HCT116 (cell line): ENCODE data around the gene UNC45A. TPM values are rescaled to one million over a fixed set of nuclear protein-coding genes. Genes with fewer than 3 reads are reported as not detected.
A peak's percentile ranks its signal among the peaks of the same experiment; 100 is the strongest.

ENCODE experiments used
- ATAC-seq: fragments of 200-7000 bp; cut with Tn5 transposase; 2 replicates; pipeline ENCODE4 v1.9.1; 2020; ENCODE audit warnings: mild to moderate bottlenecking, moderate library complexity
- BruUV-seq: library from RNA; stranded (reverse); fragments of 400-500 nt; replicated peaks from 2 replicates; lab custom pipeline; 2021; lab: Mats Ljungman, UMichigan
- CTCF ChIA-PET: fragments of 300-600 bp; sonication (Branson Sonifier 250); formaldehyde crosslinking; loops from one replicate; lab custom pipeline; 2021; ENCODE audit warnings: antibody characterized with exemption; lab: Charles Lee
- POLR2A ChIA-PET: fragments of 300-600, 350-600 bp; sonication (Branson Sonifier 250); formaldehyde crosslinking; loops from one replicate; lab custom pipeline; 2021; ENCODE audit warnings: antibody characterized with exemption; lab: Charles Lee
- RAD21 ChIA-PET, 2 experiments: fragments of 300-600 bp; sonication (Branson Sonifier 250); formaldehyde crosslinking; loops; one replicate each; lab custom pipeline; 2023; ENCODE audit warnings: low total read pairs in 2 of 2; ENCODE audit not compliant: uncharacterized antibody in 2 of 2, unreplicated experiment in 2 of 2, low non-redundant PET in 1 of 2; lab: Charles Lee
- DNase-seq: peaks from one replicate; pipeline ENCODE4 v3.0.0-alpha.2; 2010; ENCODE audit warnings: low read depth, low spot score
- H2AFZ ChIP-seq: fragments of 200-600 bp; shearing (Covaris generic), sonication (generic); 2 replicates; pipeline ENCODE4 v1.6.1; 2017; ENCODE audit warnings: low read depth, mixed run types, mixed read lengths, antibody characterized with exemption, low read length; ENCODE audit not compliant: poor library complexity, severe bottlenecking
- H3K27ac ChIP-seq: 2 replicates; pipeline ENCODE4 v1.5.1; 2012; ENCODE audit warnings: low read depth, low read length
- H3K27me3 ChIP-seq: fragments of 200-600 bp; sonication (generic); 2 replicates; pipeline ENCODE4 v1.6.1; 2016; ENCODE audit warnings: mixed run types, low read length, mixed read lengths; ENCODE audit not compliant: insufficient read depth
- H3K36me3 ChIP-seq, 2 experiments: fragments of 200-500 bp in 1 of 2; fragments of 200-600 bp in 1 of 2; sonication (Bioruptor generic) in 1 of 2; sonication (generic) in 1 of 2; 2 replicates each; pipeline versions ENCODE4 v1.5.1 to v1.6.1; 2014 to 2016; ENCODE audit warnings: low read length in 2 of 2, inconsistent platforms in 1 of 2, mixed read lengths in 1 of 2, mixed run types in 1 of 2; ENCODE audit not compliant: insufficient read depth in 2 of 2, control insufficient read depth in 1 of 2
- H3K4me1 ChIP-seq, 2 experiments: fragments of 200-600 bp in 1 of 2; sonication (generic) in 1 of 2; 2 replicates each; pipeline versions ENCODE4 v1.5.1 to v1.6.1; 2012 to 2017; ENCODE audit warnings: low read length in 2 of 2, inconsistent platforms in 1 of 2, mild to moderate bottlenecking in 1 of 2, mixed read lengths in 1 of 2, mixed run types in 1 of 2, moderate library complexity in 1 of 2; ENCODE audit not compliant: insufficient read depth in 2 of 2, control insufficient read depth in 1 of 2
- H3K4me2 ChIP-seq: fragments of 200-600 bp; sonication (generic); 2 replicates; pipeline ENCODE4 v1.6.1; 2017; ENCODE audit warnings: mixed run types, low read length, mixed read lengths
- H3K4me3 ChIP-seq, 2 experiments: fragments of 200-600 bp in 1 of 2; sonication (generic) in 1 of 2; replicated peaks in 1 of 2; 2 replicates each; pipeline ENCODE4 v1.5.1; 2011 to 2016; ENCODE audit warnings: low read length in 2 of 2, control low read depth in 1 of 2, low read depth in 1 of 2, mild to moderate bottlenecking in 1 of 2, mixed read lengths in 1 of 2, mixed run types in 1 of 2
- H3K79me2 ChIP-seq: fragments of 200-600 bp; sonication (generic); 2 replicates; pipeline ENCODE4 v1.6.1; 2017; ENCODE audit warnings: mild to moderate bottlenecking, mixed run types, low read length, moderate library complexity, mixed read lengths; ENCODE audit not compliant: insufficient read depth
- H3K9ac ChIP-seq: fragments of 200-600 bp; sonication (generic); 2 replicates; pipeline ENCODE4 v1.6.1; 2016; ENCODE audit warnings: low read length, mixed read lengths
- H3K9me2 ChIP-seq: fragments of 200-600 bp; sonication (generic), shearing (Covaris generic); 2 replicates; pipeline ENCODE4 v1.6.1; 2017; ENCODE audit warnings: mixed run types, mild to moderate bottlenecking, moderate library complexity; ENCODE audit not compliant: insufficient read depth
- H3K9me3 ChIP-seq, 2 experiments: fragments of 200-500 bp in 1 of 2; fragments of 200-600 bp in 1 of 2; sonication (Bioruptor generic) in 1 of 2; sonication (generic) in 1 of 2; 2 replicates each; pipeline ENCODE4 v1.6.1; 2014 to 2017; ENCODE audit warnings: low read length in 2 of 2, mixed read lengths in 2 of 2, inconsistent platforms in 1 of 2, low read depth in 1 of 2, mild to moderate bottlenecking in 1 of 2, mixed run types in 1 of 2, moderate library complexity in 1 of 2; ENCODE audit not compliant: control insufficient read depth in 1 of 2, insufficient read depth in 1 of 2
- H4K20me1 ChIP-seq: fragments of 200-600 bp; sonication (generic), shearing (Covaris generic); 2 replicates; pipeline ENCODE4 v1.6.1; 2017; ENCODE audit warnings: mixed run types, mild to moderate bottlenecking, moderate library complexity; ENCODE audit not compliant: insufficient read depth
- CBX3 ChIP-seq: IDR thresholded peaks from 2 replicates; pipeline ENCODE4 v1.6.1; 2012; ENCODE audit warnings: low read depth
- CEBPB ChIP-seq: IDR thresholded peaks from 2 replicates; pipeline ENCODE4 v1.6.1; 2012; ENCODE audit warnings: low read depth
- EGR1 ChIP-seq: IDR thresholded peaks from 2 replicates; pipeline ENCODE4 v1.6.1; 2012; ENCODE audit warnings: low read depth
- EZH2 ChIP-seq: fragments of 200-600 bp; sonication (generic); IDR thresholded peaks from 2 replicates; pipeline ENCODE4 v1.6.1; 2017; ENCODE audit warnings: antibody characterized with exemption, mixed run types
- FOSL1 ChIP-seq: IDR thresholded peaks from 2 replicates; pipeline ENCODE4 v1.6.1; 2012; ENCODE audit warnings: low read depth
- POLR2A ChIP-seq: IDR thresholded peaks from 2 replicates; pipeline ENCODE4 v1.7.0; 2011; ENCODE audit warnings: borderline replicate concordance; ENCODE audit not compliant: insufficient read depth, insufficient read length; ENCODE audit errors: extremely low read depth
- POLR2AphosphoS5 ChIP-seq: IDR thresholded peaks from 2 replicates; pipeline ENCODE4 v1.6.1; 2011; ENCODE audit warnings: mild to moderate bottlenecking, low read depth, low read length, moderate library complexity
- SIN3A ChIP-seq: IDR thresholded peaks from 2 replicates; pipeline ENCODE4 v1.6.1; 2012; ENCODE audit warnings: low read depth
- SP1 ChIP-seq: IDR thresholded peaks from 2 replicates; pipeline ENCODE4 v1.6.1; 2012; ENCODE audit warnings: low read depth
- YY1 ChIP-seq: IDR thresholded peaks from 2 replicates; pipeline ENCODE4 v1.6.1; 2011; ENCODE audit warnings: low read length, low read depth, moderate library complexity, mild to moderate bottlenecking; ENCODE audit not compliant: insufficient replicate concordance; ENCODE audit errors: extremely low read depth
- intact Hi-C: fragments of 100-400 bp; cut with micrococcal nuclease; formaldehyde crosslinking; loops from 2 replicates; pipeline ENCODE4 v1.10.0; 2022
- total RNA-seq: library from RNA; stranded (reverse); gene quantifications from one replicate; pipeline ENCODE4 v1.2.1, GENCODE V29; 2021; ENCODE audit not compliant: unreplicated experiment
- TF ChIP-seq, protein P1 (sequence below): IDR thresholded peaks from 2 replicates; pipeline ENCODE4 v1.6.1; 2012
- TF ChIP-seq, protein P2 (sequence below): IDR thresholded peaks from 2 replicates; pipeline ENCODE4 v1.6.1; 2012

Gene UNC45A
- total RNA-seq, 1 experiment from 2014 or later: 95.4 TPM

DNA sequence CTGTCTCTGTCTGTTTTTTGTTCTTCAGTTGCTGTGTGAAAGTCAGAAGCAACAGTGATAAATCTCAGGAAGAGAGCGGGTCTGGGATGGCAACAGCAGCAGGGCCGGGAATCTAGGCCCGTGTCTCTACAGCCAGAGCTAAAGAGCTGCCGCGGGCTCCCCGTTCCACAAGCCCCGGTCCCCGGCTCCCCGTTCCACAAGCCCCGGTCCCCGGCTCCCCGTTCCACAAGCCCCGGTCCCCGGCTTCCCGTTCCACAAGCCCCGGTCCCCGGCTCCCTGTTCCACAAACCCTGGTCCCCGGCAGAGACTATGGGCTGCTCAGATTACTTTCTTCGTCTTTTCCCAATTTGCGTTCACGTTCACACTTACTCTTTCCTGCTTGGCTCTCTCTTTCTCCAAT, 39.1 kb downstream of the UNC45A start:
- ChIA-PET POLR2A (no interaction called here), CTCF (no interaction called here), RAD21 (no interaction called here)
- intact Hi-C loops: no loop called here
- H4K20me1 ChIP-seq: no peaks in the 10 kb centered on the region
- no peaks in the 10 kb centered on the region for H3K27me3 ChIP-seq
- no peak overlapping the region for H3K27ac ChIP-seq
- H3K4me2 ChIP-seq: no peak overlapping the region
- H3K9me2 ChIP-seq: no peaks in the 10 kb centered on the region
- no peak overlapping the region for H3K4me3 ChIP-seq
- no peaks in the 10 kb centered on the region for H3K9me3 ChIP-seq
- no peak for DNase-seq
- no peak for TF ChIP-seq CEBPB
- no peak for TF ChIP-seq EZH2
- TF ChIP-seq SIN3A: no peak
- TF ChIP-seq, protein P1, sequence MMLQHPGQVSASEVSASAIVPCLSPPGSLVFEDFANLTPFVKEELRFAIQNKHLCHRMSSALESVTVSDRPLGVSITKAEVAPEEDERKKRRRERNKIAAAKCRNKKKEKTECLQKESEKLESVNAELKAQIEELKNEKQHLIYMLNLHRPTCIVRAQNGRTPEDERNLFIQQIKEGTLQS: no peak
- TF ChIP-seq FOSL1: no peak
- TF ChIP-seq YY1: no peak
- TF ChIP-seq EGR1: no peak
- TF ChIP-seq, protein P2, sequence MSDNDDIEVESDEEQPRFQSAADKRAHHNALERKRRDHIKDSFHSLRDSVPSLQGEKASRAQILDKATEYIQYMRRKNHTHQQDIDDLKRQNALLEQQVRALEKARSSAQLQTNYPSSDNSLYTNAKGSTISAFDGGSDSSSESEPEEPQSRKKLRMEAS: no peak
- TF ChIP-seq CBX3: no peak
- ATAC-seq: no peak
- H3K36me3 ChIP-seq: peaks cover 61 to 64% of the 10 kb centered on the region in 2 experiments; a peak in 3 of 4 replicates
- no TSS peak for BruUV-seq
- peaks cover 11% of the 10 kb centered on the region; the same call in 1 of the 2 replicates for H3K79me2 ChIP-seq
- H3K4me1 ChIP-seq: no peaks in the 10 kb centered on the region
- no peak overlapping the region for H3K9ac ChIP-seq
- H2AFZ ChIP-seq: no peak overlapping the region

DNA sequence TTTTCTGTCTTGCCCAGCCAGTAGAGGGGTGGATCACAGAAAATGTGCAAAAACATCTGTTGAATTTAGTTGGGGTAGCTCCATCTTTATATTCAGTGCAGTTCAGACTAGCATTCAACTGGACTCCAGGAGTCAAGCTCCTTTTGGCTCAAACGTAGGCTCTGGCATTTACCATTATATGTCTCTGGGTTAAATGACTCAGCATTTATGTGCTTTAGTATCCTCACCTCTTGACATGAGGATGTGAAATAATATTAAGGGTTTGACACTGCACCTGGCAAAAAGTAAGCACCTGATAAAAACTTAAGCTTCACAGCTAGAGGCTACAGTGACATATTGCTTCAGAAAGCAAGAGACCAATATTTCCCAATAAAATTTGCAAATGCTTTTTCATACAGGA, 44.5 kb downstream of the UNC45A start:
- POLR2A ChIA-PET: no interaction called here
- RAD21 ChIA-PET: no interaction called here
- H3K4me3 ChIP-seq: no peak overlapping the region
- DNase-seq (no peak), ATAC-seq (no peak)
- H3K27ac ChIP-seq: peak overlapping the region; percentile 28; the same call in 1 of the 2 replicates
- intact Hi-C loops: no loop called here
- no peak overlapping the region for H3K4me2 ChIP-seq
- H3K36me3 ChIP-seq: peaks cover 66 to 87% of the 10 kb centered on the region in 2 experiments
- H3K9me3 ChIP-seq: no peaks in the 10 kb centered on the region
- no peaks in the 10 kb centered on the region for H3K4me1 ChIP-seq
- H3K27me3 ChIP-seq: no peaks in the 10 kb centered on the region
- BruUV-seq: no TSS peak
- no peak overlapping the region for H2AFZ ChIP-seq
- CTCF ChIA-PET: no interaction called here
- H3K79me2 ChIP-seq: peaks cover 51% of the 10 kb centered on the region
- H3K9me2 ChIP-seq: no peaks in the 10 kb centered on the region
- TF ChIP-seq POLR2AphosphoS5 (no peak), SP1 (no peak), EGR1 (no peak), EZH2 (no peak), POLR2A (no peak)
- H3K9ac ChIP-seq: no peak overlapping the region
- no peaks in the 10 kb centered on the region for H4K20me1 ChIP-seq
